Adipose tissue (tissue), 3 donors: ENCODE measurements around the gene BPTF. TPM values are rescaled to one million over a fixed set of nuclear protein-coding genes. Genes with fewer than 3 reads are reported as not detected.
"Not testable (repeated sequence)": the region's sequence is repeated elsewhere in the genome, so short reads cannot be mapped to it uniquely, and the experiment has no call there.

Experiments
- H3K27ac ChIP-seq: one replicate; pipeline ENCODE4 v1.5.1; 2013; ENCODE audit warnings: low read depth, low read length
- WGBS, 3 donors: extraction: QIAGEN DNeasy Blood & Tissue Kit; methylation state at CpG; one replicate each; pipeline ENCODE4 v1.1.7; 2013; 5-methylcytosine and 5-hydroxymethylcytosine counted together
- polyA plus RNA-seq, 3 donors: library from polyadenylated mRNA; stranded (reverse); fragments of 200-250 nt; gene quantifications; one replicate each; pipeline ENCODE4 v1.2.3, GENCODE V29; 2013
- donor health status: healthy with polysubstance abuse.
- donor health status: Bipolar disorder and iron deficiency.
- donor health status: healthy.

The BPTF gene
- polyA plus RNA-seq, 3 donors: 10.6 to 23.1 (median 18.0) TPM

DNA sequence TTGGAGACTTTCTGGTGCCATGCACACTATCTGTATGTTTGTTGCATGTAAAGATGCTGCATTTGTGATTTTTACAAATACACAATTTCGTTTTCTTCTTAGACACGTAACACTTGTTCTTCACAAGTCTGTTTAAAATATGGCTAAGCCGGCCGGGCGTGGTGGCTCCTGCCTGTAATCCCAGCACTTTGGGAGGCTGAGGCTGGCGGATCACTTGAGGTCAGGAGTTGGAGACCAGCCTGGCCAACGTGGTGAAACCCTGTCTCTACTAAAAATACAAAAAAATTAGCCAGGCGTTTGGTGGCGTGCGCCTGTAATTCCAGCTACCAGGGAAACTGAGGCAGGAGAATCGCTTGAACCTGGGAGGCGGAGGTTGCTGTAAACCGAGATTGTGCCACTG, 195.5 kb downstream of the BPTF start:
- WGBS, 3 donors: 77 to 82% (median 80%) methylated on average over 13 of the region's 13 CpGs
- H3K27ac ChIP-seq: not testable (repeated sequence)

DNA sequence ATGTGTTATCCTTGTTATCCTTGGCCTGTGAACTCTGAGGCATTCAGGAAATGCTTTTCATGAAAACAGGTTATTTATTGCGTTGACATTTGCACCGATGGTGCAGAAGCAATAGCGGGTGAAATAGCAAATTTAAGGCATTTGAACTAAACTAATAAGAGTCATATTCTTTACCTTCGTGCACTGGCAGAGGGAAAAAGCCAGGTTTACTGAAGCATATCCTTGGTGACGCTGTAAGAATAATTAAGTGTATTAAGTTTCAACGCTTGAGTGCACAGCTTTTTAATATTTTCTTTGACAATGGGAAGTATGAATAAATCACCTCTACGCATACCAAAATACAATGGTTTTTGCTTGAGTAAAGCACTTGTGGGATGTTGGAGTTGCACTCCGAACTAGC, 196.7 kb downstream of the BPTF start:
- no peak overlapping the region for H3K27ac ChIP-seq
- 93 to 95% (median 94%) methylated on average over 8 of the region's 8 CpGs for WGBS, 3 donors

DNA sequence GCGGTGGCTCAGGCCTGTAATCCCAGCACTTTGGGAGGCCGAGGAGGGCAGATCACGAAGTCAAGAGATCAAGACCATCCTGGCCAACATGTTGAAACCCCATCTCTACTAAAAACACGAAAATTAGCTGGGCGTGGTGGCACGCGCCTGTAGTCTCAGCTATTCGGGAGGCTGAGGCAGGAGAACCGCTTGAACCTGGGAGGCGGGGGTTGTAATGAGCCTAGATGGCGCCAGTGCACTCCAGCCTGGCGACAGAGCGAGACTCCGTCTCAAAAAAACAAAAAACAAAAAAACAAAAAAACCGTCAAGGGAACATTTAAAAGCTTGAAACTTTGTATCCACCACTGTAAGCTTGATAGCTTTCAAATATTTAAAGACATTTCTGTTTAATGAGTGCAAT, 197.2 kb downstream of the BPTF start:
- 95 to 96% (median 95%) methylated on average over 15 of the region's 15 CpGs for WGBS, 3 donors
- H3K27ac ChIP-seq: not testable (repeated sequence)

DNA sequence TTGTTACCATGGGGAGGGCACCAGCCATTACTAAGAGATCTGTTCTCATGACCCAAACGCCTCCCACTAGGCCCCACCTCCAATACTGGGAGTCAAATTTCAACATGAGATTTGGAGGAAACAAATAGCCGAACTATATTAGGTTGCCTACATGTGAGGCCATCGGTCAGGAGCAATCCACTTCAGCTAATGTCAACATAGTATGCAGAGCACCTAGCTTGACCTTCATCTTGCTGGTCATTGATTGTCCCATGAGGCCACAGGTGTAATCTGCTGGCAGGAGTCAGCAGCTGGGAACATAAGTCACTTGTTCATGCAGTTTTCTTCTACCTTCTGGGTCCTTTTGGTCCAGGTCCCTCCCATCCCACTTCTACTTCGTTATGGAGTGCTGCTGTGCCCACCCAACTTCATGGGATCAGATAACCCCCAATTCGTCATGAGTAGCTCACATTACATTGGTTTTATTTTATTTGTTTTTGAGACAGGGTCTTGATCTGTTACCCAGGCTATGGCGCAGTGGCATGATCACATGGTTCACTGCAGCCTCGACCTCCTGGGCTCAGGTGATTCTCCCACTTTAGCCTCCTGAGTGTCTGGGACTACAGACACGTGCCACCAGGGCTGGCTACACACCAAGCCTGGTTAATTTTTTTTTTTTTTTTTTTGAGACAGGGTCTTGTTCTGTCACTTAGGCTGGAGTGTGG, 204.4 kb downstream of the BPTF start:
- WGBS, 3 donors: 49 to 75% (median 72%) methylated on average over 8 of the region's 8 CpGs
- no peak overlapping the region for H3K27ac ChIP-seq

Other genes starting within 250 kb of the BPTF start
- 10 to 100 TPM; 10.4 to 27.8 (median 20.4) TPM for gene NOL11, start 107.6 kb upstream of the BPTF start, polyA plus RNA-seq
- 10 to 100 TPM in 2 of 3 donors, 1 to 10 TPM in 1; 8.2 to 31.4 (median 11.1) TPM for gene C17orf58, start 171.0 kb downstream of the BPTF start, polyA plus RNA-seq
- gene KPNA2, start 210.2 kb downstream of the BPTF start, polyA plus RNA-seq: 10 to 100 TPM in 2 of 3 donors, 1 to 10 TPM in 1; 3.6 to 29.1 (median 21.3) TPM